GM23338 (cell line): ENCODE measurements around the gene CPSF4.

Source experiments
- CREB1 ChIP-seq: fragments of 250-450 bp; sonication (Bioruptor Pico); IDR thresholded peaks from 2 replicates; pipeline ENCODE4 v1.5.0; 2020; ENCODE audit warnings: low read depth, mild to moderate bottlenecking, moderate library complexity
- CTCF ChIP-seq, 2 experiments: fragments of 200-600 bp in 1 of 2; sonication (generic) in 1 of 2; conservative IDR thresholded peaks; 2 replicates each; pipeline versions ENCODE4 v1.5.1 to v1.6.1; 2016 to 2017; ENCODE audit warnings: antibody characterized with exemption in 2 of 2, low read depth in 2 of 2, mild to moderate bottlenecking in 2 of 2, moderate library complexity in 1 of 2
- ETS1 ChIP-seq: IDR thresholded peaks from 2 replicates; pipeline ENCODE4 v1.6.1; 2016; ENCODE audit warnings: antibody characterized with exemption
- EZH2 ChIP-seq: fragments of 200-600 bp; sonication (generic); IDR thresholded peaks from one replicate; pipeline ENCODE4 v1.8.0; 2017; ENCODE audit warnings: antibody characterized with exemption, mild to moderate bottlenecking, low read depth; ENCODE audit not compliant: unreplicated experiment
- EZH2phosphoT487 ChIP-seq: fragments of 200-600 bp; sonication (generic); IDR thresholded peaks from one replicate; pipeline ENCODE4 v1.8.1; 2018; ENCODE audit warnings: antibody characterized with exemption; ENCODE audit not compliant: unreplicated experiment
- JUNB ChIP-seq: IDR thresholded peaks from one replicate; pipeline ENCODE4 v1.6.1; 2016; ENCODE audit warnings: antibody characterized with exemption; ENCODE audit not compliant: unreplicated experiment
- NANOG ChIP-seq: IDR thresholded peaks from 2 replicates; pipeline ENCODE4 v1.6.1; 2016; ENCODE audit warnings: antibody characterized with exemption, borderline replicate concordance
- POLR2AphosphoS5 ChIP-seq: IDR thresholded peaks from 2 replicates; pipeline ENCODE4 v1.6.1; 2016; ENCODE audit warnings: antibody characterized with exemption, low read depth
- REST ChIP-seq: IDR thresholded peaks from one replicate; pipeline ENCODE4 v1.6.1; 2018; ENCODE audit warnings: antibody characterized with exemption; ENCODE audit not compliant: unreplicated experiment
- STAT1 ChIP-seq: IDR thresholded peaks from one replicate; pipeline ENCODE4 v1.6.1; 2016; ENCODE audit warnings: antibody characterized with exemption; ENCODE audit not compliant: unreplicated experiment
- ZNF114 ChIP-seq: fragments of 250-450 bp; sonication (Bioruptor Pico); IDR thresholded peaks from 2 replicates; pipeline ENCODE4 v1.5.0; 2020; ENCODE audit warnings: mild to moderate bottlenecking, moderate library complexity
- ZNF331 ChIP-seq: fragments of 250-450 bp; sonication (Bioruptor Pico); IDR thresholded peaks from 2 replicates; pipeline ENCODE4 v1.5.0; 2020; ENCODE audit warnings: low read depth, mild to moderate bottlenecking, moderate library complexity
- ZNF462 ChIP-seq: fragments of 250-450 bp; sonication (Bioruptor Pico); IDR thresholded peaks from 2 replicates; pipeline ENCODE4 v1.5.0; 2020; ENCODE audit warnings: mild to moderate bottlenecking, moderate library complexity

GRCh38 chr7:99478464-99479440 is 40.0 kb downstream of the CPSF4 start:
- TF ChIP-seq CTCF (conservative IDR thresholded peaks at IDR 0.05; ENCODE audit: low read depth in 2 of 2) (no peak), POLR2AphosphoS5 (no peak), REST (no peak), EZH2 (no peak), ETS1 (no peak), EZH2phosphoT487 (no peak), JUNB (no peak), STAT1 (no peak), CREB1 (CRISPR knock-in tag) (no peak), NANOG (no peak), ZNF114 (no peak), ZNF331 (no peak), ZNF462 (CRISPR knock-in tag) (no peak)
